Stimulated activated CD4-positive, alpha-beta T cell treated with anti-CD3 and anti-CD28 coated beads, TNF-alpha, amount 100 ng/mL, for 4 hours (primary cell): ENCODE measurements around the gene TXNDC15.
"Not testable (repeated sequence)": the region's sequence is repeated elsewhere in the genome, so short reads cannot be mapped to it uniquely, and the experiment has no call there.

ENCODE experiments used
- DNase-seq, 3 experiments: peaks; one replicate each; pipeline ENCODE4 v3.0.0-alpha.2; 2020; ENCODE audit warnings: low read depth in 3 of 3

The TXNDC15 gene

DNA sequence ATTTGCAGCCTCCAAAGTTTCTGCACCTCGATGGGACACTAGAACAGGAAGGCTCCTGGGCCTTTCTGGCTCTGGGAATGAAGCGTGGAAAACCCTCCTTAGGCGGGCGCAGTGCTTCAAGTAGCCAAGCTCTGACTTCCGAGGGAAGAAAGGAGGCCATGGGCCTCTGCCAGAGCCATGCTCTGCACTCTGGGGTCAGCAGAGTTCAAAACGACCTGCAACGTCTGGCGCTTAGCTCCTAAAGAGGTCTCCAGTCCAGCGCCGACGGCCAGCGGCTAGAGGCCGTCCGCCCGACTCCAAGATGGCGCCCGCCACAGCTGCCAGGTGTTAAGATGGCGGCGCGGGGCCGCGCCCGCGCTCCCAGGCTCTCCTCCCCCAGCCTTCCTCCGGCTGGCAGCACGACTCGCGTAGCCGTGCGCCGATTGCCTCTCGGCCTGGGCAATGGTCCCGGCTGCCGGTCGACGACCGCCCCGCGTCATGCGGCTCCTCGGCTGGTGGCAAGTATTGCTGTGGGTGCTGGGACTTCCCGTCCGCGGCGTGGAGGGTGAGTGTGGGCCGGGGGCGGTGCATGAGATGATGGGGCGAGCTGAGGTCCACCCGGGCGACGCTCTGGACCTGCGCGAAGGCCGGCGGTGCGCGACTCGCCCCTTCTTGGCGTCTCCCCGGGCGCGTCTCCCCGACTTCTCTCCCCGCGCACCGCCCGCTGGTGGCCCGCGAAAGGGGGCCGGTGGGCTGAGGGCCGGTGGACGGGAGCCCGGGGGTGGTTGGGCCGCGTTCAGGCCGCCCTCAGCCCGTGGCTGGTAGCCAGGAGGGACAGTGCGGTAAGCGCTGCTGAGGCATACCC lies at the start of gene TXNDC15:
TXNDC15 (plus strand) TSS at position 385 of the 844 bp plus-strand sequence; CDS start at position 442, 57 bp downstream.
- DNase-seq = peak; percentile 60 to 68 (median 64)

DNA sequence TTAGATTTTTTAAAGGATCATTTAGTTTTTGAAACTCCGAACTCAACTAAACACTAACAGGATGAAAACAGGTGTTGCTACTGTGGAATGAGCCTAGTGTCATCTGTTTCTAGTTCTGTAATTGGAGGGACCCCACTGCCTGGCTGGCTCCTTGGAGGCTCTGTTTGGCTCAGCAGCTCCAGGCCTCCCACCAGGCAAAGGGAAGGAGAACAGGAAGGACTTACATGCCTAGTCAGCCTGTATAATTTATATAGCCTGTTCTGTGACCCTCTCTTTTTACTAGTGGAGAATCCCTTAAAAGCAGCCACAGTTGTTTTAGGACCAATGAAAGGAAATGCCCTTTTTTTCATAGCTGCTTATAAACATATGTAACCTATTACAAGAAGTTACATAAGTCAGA lies 49.5 kb upstream of the TXNDC15 start:
- DNase-seq = no peak

DNA sequence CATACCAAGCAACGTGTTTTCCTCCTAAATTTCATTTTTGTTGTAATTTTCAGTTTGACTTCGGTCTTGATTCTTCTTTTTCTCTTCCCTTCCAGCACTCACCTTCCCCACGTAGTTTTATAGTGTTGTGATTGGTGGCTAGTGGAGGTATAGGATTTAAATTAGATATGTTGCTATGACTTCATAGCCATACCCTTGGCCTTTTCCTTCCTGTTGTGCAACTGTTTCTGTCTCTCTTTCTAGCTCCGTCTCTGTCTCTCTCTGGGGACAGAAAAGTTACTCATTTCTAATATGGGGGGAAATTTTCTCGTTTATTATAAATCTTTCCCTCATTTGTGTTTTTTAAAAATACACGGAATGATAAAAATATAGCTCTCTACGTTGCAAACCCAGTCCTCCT lies 49.0 kb upstream of the TXNDC15 start:
- no peak for DNase-seq

DNA sequence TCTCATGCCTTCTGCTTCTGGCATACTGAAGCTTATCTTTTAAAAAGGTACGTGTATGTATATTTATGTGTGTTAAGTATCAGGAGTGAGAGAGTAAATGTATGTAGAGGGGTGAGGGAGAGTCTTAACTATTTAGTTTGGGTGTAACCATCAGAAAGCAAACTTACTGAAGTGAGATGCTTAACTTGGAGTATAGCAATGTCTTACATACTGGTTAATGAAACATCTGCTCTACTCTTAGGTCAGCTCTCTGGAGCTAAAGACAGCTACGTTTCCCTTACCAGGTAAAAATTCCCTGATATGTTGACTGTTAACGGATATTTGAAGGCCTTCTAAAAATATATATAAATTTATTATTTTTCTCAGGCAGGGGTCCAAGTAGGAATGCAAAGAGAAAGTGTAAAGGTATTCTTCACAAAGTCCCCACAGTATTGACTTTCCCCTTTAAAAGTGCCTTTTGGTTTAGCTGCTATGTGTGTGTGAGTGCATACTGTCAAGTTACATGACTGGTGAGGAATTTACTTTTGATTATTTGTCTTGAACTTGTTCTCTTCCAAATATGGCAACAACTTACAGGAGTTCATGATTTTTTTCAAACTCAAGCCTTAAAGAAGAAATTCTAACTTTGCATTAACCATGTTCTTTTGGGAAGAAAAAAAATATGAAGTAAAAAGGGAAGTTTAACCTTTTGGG lies 40.7 kb upstream of the TXNDC15 start:
- DNase-seq = no peak

- no peak for DNase-seq
Measured at GRCh38 chr5:134835623-134836022, 38.5 kb upstream of the TXNDC15 start.

DNA sequence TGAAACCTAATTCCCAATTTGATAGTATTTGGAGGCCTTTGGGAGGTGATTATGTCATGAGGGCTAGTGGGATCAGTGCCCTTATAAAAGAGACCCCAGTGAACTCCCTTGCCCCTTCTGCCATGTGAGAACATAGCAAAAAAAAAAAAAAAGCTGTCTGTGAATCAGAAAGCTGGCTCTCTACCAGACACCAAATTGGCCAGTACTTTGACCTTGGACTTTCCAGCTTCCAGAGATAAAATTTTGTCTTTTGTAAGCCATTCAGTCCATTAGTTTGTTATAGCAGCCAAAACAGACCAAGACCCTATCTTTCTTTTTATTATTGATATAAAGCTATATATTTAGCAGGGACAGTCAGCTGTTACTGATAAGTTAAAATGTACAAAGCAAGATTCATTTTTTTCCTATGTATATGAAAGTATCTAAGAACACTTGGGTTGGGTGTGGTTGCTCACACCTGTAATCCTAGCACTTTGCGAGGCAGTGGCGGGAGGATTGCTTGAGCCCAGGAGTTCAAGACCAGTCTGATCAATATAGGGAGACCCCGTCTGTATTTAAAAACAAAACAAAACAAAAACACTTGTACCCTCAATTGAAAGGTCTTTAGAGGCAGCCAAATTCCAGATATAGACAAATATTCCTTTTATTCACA lies 36.5 kb upstream of the TXNDC15 start:
- no peak for DNase-seq

GRCh38 chr5:134838361-134838760 lies 35.8 kb upstream of the TXNDC15 start:
- DNase-seq = not testable (repeated sequence)

DNA sequence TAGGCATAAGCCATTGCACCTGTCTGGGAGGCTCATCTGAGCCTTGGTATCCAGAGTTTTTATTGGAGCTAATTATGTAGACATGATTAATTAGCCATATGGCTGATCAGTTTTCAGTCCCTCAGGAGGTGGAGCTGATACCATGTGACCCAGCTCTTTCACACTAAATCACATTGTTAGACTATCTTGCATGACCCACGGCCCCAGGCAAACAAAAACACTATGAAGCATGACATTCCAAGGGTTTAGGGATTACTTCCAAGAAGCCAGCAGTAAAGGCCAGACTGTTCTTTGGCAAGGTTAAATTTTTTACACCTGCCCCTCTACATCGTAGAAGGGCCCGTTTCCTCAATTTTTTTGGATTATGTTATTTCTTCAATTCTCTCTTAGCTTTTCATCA lies 33.4 kb upstream of the TXNDC15 start:
- no peak for DNase-seq

- no peak for DNase-seq
Measured at GRCh38 chr5:134844252-134844651, 29.9 kb upstream of the TXNDC15 start.

DNA sequence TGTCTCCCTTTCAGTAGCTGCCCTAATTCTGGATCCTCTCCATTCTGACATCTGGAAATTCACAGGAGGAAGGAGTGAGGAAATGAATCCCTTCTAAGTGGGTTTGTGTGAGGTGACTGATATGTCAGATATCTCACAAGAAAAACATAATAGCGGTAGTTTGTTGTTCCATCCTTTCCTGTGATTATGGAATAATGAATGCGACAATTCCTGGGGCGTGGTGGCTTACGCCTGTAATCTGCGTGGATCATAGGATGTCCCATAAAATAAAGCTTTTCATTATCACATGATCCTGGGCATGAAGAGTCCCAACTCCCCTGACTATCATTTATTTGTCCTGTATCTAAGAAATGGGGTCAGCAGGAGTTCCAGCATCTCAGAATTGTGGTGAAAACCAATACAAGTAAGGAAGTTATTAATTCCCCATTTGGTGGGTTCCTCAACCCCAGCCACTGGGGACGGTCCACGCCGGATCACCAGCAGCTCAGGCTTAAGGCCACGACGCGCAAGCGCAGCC lies 28.8 kb upstream of the TXNDC15 start:
- DNase-seq = no peak

GRCh38 chr5:134845852-134846640 lies 28.1 kb upstream of the TXNDC15 start, which contains the start of gene C5orf24:
Gene C5orf24 (plus strand): TSS chr5:134845968. CDS start chr5:134854901, 8,933 bp downstream.
- DNase-seq = peak; percentile 81 to 86 (median 85)

GRCh38 chr5:134846641-134846960 lies 27.6 kb upstream of the TXNDC15 start:
- DNase-seq = peak in 1 of 3 experiments; percentile 1

GRCh38 chr5:134849434-134849933 lies 24.7 kb upstream of the TXNDC15 start:
- not testable (repeated sequence) for DNase-seq

GRCh38 chr5:134851307-134851923 lies 22.8 kb upstream of the TXNDC15 start:
- no peak for DNase-seq

DNA sequence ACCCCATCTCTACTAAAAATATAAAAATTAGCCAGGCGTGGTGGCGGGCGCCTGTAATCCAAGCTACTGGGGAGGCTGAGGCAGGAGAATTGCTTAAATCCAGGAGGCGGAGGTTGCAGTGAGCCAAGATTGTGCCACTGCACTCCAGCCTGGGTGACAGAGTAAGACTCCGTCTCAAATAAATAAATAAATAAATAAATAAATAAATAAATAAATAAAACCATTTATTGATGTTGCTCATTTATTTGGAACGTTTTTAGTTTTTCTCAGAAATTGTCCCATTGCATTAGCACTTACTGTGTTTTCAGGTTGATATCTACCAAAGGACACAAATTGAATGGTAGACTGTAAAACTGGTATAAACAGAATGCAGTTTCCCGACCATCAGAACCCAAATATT lies 17.7 kb upstream of the TXNDC15 start:
- not testable (repeated sequence) for DNase-seq

- DNase-seq = no peak
Measured at GRCh38 chr5:134857401-134857800, 16.8 kb upstream of the TXNDC15 start.

- no peak for DNase-seq
Measured at GRCh38 chr5:134864707-134865106, 9.5 kb upstream of the TXNDC15 start.

GRCh38 chr5:134873494-134873893 lies 677 bp upstream of the TXNDC15 start:
- no peak for DNase-seq

- DNase-seq = peak in 1 of 3 experiments; percentile 18
Measured at GRCh38 chr5:134874831-134875655, 872 bp downstream of the TXNDC15 start.

GRCh38 chr5:134877159-134877558 lies 3.0 kb downstream of the TXNDC15 start:
- no peak for DNase-seq
